Tibial nerve (tissue), 4 donors: ENCODE results near the gene CNPY1.

Experiments used
- CTCF ChIP-seq, 5 experiments: fragments of 200-600 bp in 3 of 5; fragments of 450-650 bp in 2 of 5; sonication (generic) in 3 of 5; IDR thresholded peaks; one replicate each; pipeline ENCODE4 v1.5.1; 2016 to 2019; ENCODE audit warnings: antibody characterized with exemption in 5 of 5, mild to moderate bottlenecking in 3 of 5, moderate library complexity in 2 of 5
- EP300 ChIP-seq, 2 donors: sonication (generic); formaldehyde crosslinking; IDR thresholded peaks; one replicate each; pipeline ENCODE4 v1.6.1; 2017; ENCODE audit warnings: antibody characterized with exemption in 2 of 2, mild to moderate bottlenecking in 1 of 2
- POLR2A ChIP-seq, 2 donors: fragments of 450-650 bp; IDR thresholded peaks; one replicate each; pipeline ENCODE4 v1.6.1; 2017; ENCODE audit warnings: antibody characterized with exemption in 2 of 2, mild to moderate bottlenecking in 2 of 2, moderate library complexity in 2 of 2

- no peak for TF ChIP-seq CTCF (IDR thresholded peaks at IDR 0.05)
- TF ChIP-seq POLR2A (IDR thresholded peaks at IDR 0.05) = no peak
- TF ChIP-seq EP300 (IDR thresholded peaks at IDR 0.05) = no peak
Observed at GRCh38 chr7:155530601-155531000, 15.8 kb downstream of the CNPY1 start.
